GM10248 (cell line): ENCODE results near the gene SP140L.
"Not testable (repeated sequence)": the region's sequence is repeated elsewhere in the genome, so short reads cannot be mapped to it uniquely, and the experiment has no call there.

Experiments used
- CTCF ChIA-PET: fragments of 300-600 bp; sonication (Branson Sonifier 250); formaldehyde crosslinking; extraction: SDS; loops from one replicate; lab custom pipeline; 2021; ENCODE audit warnings: antibody characterized with exemption; lab: Yijun Ruan, JAX
- POLR2A ChIA-PET: fragments of 350-650 bp; sonication (Branson Sonifier 250); formaldehyde crosslinking; extraction: SDS; loops from one replicate; lab custom pipeline; 2020; ENCODE audit warnings: antibody characterized with exemption; lab: Yijun Ruan, JAX
- DNase-seq: peaks from one replicate; pipeline ENCODE4 v3.0.0; 2012; ENCODE audit errors: extremely low spot score
- CTCF ChIP-seq: IDR thresholded peaks from 2 replicates; pipeline ENCODE4 v1.5.1; 2012; ENCODE audit warnings: mild to moderate bottlenecking, low read depth; ENCODE audit errors: extremely low read depth, missing control alignments, control extremely low read depth

SP140L gene

GRCh38 chr2:230305416-230306275, 21.3 kb upstream of the SP140L start:
- CTCF ChIA-PET, result interaction anchor here (1.6 kb wide), 1 partner anchor 12 kb away, joined by 6 read pairs; no protein-coding TSS in a partner anchor
- no peak for DNase-seq

DNA sequence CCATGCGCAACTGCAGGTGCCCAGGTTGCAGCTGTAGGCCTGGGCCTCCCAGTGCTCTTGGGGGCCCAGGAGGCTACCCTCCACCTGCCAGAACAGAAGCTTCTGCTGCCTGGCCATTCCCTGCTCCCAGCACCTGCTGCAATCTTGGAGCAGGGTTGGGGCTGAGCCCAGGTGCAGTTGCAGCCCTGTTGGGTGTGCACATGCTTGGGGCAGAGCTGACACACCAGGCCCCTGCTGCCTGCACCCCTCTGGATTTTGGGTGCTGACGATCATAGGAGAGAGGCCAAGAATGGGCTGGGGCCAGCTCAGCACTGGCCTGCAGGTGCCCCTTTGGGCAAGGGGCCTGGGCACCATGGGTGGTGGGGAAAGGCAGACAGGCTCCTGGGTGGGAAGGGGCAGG, 20.5 kb upstream of the SP140L start:
- DNase-seq, result no peak
- ChIA-PET CTCF (interaction anchor here (1.6 kb wide), 1 partner anchor 11 kb away, joined by 6 read pairs; no protein-coding TSS in a partner anchor), POLR2A (no interaction called here)
- no peak for TF ChIP-seq CTCF

More at GRCh38 chr2:230305416-230306275, 21.3 kb upstream of the SP140L start:
- TF ChIP-seq CTCF, result no peak
- POLR2A ChIA-PET, result no interaction called here

GRCh38 chr2:230307485-230307884, 19.5 kb upstream of the SP140L start:
- CTCF ChIA-PET, result no interaction called here
- POLR2A ChIA-PET, result no interaction called here

DNA sequence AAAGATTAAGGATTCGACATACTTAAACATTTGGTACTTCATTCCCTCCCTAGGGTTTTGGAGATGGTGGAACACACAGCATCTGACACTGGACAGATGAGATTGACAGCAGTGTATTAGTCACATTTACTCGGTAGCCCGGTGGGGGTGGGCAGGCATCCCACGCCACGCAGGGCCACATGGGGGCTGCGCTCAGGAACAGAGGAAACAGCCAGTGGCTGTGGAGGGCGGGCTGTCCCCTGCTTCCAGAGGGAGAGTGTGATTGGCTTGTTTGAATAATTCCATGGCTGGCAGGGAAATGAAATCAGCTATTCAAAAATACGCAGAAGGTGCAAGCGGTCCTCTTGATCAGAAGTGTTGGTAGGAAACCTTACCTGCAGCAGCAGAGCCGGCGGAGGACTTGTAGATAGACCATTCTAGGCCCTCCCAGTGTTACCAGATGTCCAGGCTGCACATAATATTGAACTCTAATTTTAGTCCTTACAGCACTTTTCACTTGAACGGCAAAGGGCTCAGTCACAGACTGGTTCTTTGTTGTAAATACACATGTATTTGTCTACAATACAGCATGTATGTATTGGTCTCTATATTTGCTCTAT, 18.5 kb upstream of the SP140L start:
- DNase-seq, result no peak
- ChIA-PET CTCF (no interaction called here), POLR2A (no interaction called here)
- TF ChIP-seq CTCF, result no peak

More at GRCh38 chr2:230307485-230307884, 19.5 kb upstream of the SP140L start:
- TF ChIP-seq CTCF, result no peak
- no peak for DNase-seq

DNA sequence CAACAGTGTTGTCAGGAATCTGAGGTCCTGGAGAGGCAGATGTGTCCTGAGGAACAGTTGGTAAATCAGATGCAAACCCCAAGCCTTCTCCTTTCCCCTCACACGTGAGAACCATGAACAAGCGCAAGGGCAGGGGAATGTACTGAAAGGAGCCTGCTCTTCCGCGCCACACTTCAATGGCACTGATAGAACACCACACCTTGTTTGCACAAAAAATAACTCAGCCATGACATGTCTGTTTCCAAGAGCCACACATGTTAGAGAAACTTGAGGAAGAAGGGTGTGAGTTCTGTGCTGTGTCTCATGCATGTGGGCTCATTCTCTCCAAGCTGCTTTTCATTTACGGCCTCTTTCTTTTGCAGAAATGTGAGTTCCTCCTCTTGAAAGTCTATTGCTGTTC, 16.2 kb upstream of the SP140L start:
- CTCF ChIA-PET, POLR2A ChIA-PET: not testable (repeated sequence)

DNA sequence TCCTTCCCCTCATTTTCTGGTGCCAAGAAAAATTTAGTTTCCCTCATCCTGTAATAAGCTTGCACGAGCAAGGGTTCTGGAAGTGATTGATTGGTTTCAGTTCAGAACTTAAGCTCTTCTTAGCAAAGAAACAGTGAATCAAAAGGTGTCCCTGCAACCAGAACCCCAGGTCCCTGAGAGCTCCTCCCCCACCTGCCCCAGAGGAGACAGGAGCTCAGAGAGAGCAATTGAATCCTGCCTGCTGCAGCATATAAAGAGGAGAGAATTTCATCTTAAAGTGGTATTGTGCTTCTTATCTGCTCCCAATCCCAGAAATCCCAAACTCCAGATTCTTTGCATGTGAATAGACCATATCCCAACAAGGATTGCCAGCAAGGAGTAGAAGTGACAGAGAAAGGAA, 15.4 kb upstream of the SP140L start:
- POLR2A ChIA-PET, CTCF ChIA-PET, DNase-seq: not testable (repeated sequence)

More for the DNA sequence above, 16.2 kb upstream of the SP140L start:
- not testable (repeated sequence) for DNase-seq

- TF ChIP-seq CTCF, result no peak
- no peak for DNase-seq
- POLR2A ChIA-PET, result no interaction called here
These were observed 14.4 kb upstream of the SP140L start for GRCh38 chr2:230312638-230313037.

More at GRCh38 chr2:230312638-230313037, 14.4 kb upstream of the SP140L start:
- CTCF ChIA-PET, result interaction anchor here (0.8 to 2.1 kb wide), 4 partner anchors 9 to 15 kb away, joined by 3 to 7 read pairs (median 4); no protein-coding TSS in a partner anchor
